ENCODE data around the gene HAO2.

The HAO2 gene

DNA sequence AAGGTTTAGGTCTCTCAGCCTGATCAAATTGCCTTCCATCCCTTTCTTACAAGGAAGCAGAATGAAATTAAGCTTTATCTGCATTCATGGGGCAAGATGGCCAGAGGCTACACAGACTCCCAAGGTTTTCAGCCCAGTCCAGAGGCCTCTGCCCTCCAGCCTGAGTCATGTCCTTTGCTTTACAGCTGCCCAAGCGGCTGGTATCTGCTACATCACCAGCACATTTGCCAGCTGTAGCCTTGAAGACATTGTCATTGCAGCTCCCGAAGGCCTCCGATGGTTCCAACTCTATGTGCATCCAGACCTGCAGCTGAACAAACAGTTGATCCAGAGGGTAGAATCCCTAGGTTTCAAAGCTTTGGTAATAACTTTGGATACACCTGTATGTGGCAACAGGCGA is 16.0 kb downstream of the HAO2 start:
- no peak for DNase-seq

DNA sequence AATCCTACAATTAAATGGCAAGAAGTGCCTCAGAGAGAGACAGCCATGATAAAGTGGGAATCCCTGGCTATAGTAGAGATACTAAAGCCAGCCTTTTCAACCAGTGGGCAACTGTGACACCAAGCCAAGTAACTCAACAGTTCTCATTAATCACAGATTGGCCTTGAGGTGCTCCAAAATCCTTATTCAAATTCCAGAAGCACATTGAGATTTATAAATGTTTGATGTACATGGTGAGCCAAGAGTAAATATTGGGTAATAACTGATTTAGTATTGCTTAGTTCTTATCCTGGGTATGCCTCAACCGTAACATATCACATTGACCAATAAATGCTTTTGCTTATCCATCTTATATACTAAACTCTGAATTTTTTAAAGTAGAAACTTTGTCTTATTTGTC is 17.1 kb downstream of the HAO2 start:
- no peak for DNase-seq

DNA sequence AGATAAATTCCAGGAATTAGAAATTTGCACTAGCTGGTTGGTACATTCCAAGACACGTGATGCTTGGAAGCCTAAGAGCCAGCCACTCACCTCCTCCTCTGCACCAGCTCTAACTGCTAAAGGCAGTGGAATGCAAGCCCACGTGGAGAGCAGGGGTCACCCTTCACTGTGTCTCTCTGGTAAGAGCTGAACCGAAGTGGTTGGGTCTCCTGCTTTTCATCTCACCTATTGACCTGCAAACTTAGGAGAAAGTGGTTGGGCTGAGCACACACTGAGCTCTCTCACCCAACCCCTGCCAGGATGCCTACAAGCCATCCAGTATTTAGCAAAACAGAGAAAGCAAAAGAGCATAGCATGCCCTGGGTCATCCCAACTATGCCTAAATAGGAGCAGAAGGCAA is 19.3 kb downstream of the HAO2 start:
- no peak for DNase-seq

DNA sequence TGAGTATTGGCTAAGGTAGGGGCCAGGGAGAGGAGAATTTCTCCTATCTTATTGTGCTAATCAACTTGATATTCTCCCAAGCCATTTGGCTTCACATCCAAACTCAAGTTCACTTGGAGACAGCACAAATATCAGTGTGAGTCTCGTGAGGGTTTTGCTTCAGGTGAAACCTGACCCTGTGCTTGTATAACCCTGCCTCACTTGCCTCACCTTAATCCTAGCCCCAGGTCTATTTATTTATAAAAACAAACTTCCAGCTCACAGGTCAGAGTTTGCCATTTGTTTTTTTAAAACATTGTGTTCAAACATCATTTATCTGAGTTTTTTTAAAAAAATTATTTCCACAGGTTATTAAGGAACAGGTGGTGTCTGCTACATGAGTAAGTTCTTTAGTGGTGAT is 19.9 kb downstream of the HAO2 start:
- no peak for DNase-seq

DNA sequence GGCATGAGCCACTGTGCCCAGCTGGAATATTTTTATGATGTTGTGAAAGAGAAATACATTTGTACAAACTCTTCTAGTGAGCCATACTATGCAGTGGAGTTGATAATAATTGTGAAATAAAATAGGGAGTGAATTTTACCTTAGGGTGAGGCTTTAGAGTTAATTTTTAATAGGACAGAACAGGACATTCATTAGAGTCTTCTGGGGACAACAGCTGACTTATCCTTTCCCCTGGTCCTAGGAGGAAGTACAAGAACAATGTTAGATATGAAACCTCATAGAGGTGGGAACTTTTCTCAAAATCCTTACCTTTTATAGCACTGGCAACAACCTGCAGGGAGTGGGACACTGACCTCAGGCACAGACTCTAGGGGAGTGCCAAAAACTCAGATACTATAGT is 21.9 kb downstream of the HAO2 start:
- no peak for DNase-seq

DNA sequence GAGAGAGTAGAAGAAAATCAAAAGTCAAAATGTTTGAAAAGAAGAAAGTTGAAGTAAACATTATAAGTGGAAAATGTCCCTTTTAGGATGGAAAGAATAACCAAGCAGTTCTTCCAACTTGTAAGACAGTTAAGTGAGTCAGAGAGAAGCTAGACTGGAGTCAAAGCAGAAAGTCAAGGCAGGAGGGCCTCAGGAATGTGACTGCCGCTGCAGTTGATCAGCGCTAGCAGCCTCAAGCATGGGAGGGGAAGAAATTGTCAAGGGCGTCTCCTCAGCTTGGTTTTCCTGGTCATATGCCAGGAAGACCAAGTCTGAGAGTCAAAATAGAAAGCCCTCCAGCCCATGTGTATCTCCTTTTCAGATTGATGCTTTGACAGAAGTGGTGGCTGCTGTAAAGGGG is 23.2 kb downstream of the HAO2 start:
- DNase-seq = no peak

DNA sequence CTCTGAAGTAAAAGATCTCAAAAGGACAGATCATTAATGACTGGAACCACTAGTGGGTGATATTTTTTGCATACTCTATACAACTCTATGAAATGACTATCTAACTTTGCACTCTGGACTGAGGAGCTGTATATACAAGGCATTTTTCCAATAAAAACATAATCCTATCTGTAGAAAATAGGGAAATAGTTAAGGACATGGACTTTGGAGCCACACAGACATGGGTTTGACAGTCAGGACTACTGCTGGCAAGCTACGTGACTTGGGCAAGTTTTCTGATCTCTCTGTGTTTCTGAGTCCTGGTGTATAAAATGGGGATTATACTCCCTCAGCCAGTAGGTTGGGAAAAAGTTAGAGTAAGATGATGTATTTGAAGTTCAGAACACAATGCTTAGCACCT is 25.5 kb downstream of the HAO2 start:
- DNase-seq = no peak

DNA sequence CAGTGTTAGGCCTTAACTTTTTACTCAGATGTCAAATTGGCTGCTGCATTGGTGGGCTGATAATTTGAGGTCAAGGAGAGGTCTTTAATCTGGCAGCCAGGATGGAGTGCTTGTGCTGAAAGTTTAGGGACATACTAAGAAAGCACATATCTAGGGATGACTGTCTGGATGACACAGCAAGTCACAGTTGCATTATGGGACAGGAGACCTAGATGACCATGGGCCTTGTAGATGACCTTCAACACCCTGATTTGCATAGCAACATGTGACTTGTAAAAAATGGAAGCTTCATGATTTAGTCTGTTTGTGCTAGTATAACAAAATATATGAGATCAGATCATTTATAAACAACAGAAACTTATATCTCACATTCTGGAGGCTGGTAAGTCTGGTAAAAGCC is 28.4 kb downstream of the HAO2 start:
- no peak for DNase-seq

DNA sequence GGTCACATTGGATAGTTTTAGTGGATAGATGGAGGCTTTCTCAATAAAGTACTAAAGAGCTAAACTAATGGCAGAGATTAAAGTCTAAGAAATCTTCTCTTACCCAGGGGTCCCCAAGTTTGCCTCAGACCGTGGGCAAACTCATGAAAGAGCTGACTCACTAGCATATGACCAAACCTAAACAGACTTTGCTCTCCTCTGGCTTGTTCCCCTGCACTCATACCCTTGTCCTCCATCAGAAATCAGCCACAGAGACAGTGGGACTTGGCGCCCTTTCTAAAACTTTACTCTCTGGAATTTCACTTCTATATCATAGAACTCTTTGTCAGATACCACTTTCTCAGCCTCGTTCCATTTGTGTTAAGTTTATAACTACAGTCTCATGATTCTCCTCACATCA is 29.4 kb downstream of the HAO2 start:
- no peak for DNase-seq

DNA sequence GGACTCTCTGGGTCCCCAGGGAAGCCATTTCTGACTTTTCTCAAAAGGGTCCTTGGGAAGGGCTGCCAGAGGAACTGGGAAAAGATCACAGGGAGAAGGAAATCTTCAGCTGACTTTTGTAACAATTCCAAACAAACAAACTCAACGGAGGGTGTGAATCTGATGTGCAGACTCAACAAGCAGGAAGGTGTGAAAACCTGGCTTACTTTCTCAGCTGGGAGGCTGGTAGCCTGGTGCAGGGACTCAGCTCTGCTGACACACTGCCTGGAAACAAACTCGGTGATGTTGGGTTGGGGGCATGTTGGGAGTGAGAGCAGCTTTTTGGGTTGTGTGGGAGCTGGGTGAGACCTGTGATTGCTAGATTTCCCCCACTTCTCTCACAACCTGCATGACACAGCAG is 36.2 kb downstream of the HAO2 start:
- no peak for DNase-seq

DNA sequence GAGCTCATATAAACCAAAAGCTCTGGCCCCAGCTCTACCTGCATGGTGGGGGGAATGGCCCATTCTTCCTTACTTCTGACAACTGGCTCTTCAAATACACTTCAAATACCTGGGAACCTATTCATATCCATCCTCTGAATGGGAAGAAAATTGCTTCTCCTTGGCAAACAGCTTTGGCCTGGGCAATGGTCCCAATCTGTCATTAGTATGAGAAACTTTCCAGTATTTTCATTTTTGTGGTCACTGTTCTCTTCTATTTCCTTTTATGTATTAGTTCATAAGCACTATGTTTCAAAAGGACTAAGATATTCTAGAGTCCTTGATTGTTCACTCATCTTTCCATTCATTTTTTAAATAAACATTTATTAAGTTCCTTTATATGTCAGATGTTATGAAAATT is 41.1 kb downstream of the HAO2 start:
- peak; percentile 4 for DNase-seq

DNA sequence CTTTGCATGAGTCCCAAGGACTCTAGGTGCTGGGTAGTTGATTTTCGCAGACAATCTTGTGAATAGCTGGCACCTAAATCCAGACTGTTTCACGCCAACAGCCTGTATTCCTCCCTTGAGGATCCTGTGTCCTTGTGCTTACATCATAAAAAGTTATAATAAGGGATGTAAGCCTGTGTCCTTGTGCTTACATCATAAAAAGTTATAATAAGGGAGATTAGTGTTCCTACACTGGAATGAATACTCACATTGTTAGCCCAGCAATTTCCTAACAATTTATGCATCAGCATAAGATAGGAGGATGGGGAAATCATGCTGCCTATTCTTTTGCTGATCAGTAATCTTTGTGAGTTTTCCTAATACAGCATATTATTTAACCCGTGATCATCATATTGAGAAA is 42.4 kb downstream of the HAO2 start:
- DNase-seq = no peak

DNA sequence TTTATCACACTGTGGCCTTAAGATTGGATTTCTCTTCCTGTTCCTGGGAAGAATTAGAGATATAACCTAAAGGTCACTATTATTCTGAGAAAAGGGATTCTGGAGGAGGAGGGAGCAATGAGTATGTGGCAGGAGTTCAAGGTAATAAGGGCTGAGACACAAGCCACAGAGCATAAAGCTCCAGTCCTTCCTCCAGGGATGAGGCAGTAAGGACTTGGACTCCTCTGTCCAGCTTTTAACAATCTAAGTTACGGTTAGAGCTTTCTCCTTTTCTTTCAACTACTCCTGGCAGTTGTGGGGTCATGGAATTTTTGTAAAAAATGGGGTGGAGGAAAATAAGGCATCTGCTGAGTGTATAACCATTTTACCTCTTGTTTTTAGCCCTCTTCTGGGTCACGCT is 46.4 kb downstream of the HAO2 start, which contains the start of gene HSD3B2:
Gene HSD3B2 (plus strand): TSS at position 201 of the 400 bp plus-strand sequence. CDS start 270 bp downstream, outside the sequence.
- DNase-seq = no peak

DNA sequence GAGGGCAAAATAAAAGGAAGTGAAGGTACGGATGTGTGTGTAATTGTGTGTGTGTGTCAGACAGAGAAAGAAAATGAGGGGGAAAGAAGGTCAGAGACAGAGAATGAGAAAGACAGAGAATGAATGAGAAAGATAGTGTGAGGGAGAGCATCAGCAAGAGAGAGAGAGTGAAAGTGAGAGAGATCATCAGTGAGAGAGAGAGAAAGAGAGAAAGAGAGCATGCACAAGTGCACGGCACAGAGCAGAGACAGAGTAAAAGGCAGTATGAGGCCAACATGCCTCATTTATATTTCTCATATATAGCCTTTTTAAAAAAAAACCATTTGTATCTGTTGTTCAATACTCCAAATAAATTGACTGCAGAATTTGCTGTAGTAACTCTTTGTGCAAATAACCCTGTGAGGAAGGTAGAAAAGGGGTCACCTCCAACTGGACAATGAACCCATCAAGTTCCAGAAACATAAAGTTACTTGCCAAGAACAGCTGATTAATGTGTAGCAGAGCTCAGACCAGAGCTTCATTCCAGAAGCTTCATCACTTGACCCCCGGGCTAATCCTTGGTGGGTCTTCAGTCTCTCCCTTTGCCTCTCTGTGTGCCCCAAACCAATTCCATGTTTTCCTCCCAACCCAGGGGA is 47.5 kb downstream of the HAO2 start:
- no peak for DNase-seq

DNA sequence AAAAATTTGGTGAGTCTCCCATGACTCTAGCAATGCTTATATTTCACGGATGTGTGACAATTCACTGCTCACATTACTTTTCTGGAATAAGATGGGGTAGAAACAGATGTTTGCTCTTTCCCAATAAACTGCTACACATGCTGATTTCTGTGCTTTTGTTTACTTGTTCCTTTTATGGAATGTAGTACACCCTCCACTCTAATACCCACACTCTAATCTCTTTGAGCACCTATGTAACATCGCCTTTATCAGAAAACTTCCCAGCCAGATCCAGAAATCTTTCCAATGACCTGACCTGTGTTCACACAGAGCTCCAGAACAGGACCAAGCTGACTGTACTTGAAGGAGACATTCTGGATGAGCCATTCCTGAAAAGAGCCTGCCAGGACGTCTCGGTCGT is 50.5 kb downstream of the HAO2 start:
- no peak for DNase-seq

DNA sequence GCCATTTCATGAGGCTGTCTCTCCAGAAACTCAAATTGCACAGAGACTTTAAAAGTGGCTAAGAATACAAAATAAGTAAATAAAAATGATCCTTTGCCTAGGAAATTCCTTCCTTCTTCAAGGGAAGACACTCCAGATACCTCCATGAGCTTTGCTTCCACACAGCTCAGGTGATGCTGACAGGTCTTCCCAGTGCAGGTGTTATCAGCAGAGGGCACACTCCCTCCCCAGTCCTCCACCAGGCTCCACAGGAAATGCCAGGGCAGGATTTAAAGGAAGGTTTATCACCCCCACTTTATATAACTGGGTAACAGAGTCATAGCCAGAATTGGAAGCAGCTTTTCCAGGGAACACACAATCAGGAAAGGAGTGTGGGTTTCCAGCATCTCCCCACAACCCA is 52.1 kb downstream of the HAO2 start:
- DNase-seq = no peak

DNA sequence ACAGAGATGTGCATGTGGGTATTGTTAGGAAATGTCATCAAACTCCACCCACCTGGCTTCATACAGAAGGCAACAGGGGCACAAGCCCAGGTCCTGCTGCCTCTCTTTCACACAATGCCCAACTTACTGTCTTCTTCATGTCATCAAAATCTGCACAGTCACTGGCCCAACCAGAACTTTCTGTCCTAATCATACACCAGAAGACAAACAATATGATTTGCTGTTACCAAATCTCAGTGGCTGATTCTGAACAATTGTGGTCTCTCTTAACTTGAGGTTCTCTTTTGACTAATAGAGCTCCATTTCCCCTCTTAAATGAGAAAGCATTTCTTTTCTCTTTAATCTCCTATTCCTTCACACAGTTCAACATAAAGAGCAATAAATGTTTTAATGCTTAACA is 54.0 kb downstream of the HAO2 start:
- DNase-seq = no peak

DNA sequence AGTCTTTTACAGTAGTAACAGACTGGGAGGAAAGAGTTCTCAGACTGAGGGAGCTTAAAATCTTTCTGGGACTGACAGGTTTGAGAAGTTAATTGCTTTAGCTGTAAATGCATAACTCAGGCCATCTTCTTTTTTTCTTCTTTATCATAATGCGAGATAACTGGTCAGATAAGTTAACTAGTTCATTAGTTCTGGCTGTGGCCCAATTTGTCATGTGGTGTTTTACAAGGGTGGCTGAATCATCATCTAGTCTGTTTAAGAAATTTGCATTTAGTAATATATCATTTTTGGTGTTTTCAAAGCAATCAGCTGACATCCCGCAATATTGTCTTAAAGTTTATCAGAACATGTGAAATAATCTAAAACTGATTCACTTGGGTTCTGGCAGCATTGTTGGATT is 60.4 kb downstream of the HAO2 start:
- DNase-seq = no peak

DNA sequence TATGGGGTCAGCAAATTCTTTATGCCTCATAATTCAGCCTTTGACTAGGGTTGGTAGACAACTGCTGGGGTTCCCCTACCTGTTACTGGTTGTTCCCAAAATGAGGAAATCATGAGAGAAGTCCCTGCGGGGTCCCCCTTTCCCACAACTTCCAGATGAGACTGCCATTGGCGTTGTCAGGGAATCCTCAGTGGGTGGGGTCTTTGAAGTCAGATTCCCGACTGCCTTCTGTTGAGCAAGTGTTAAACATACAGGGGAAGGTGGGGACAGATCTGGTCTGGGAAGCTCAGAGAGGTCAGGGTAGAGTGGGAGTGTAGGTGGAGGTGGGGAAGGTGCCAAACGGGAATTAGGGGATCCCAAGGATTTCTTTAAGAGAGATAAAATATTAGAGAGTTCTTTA is 61.1 kb downstream of the HAO2 start:
- DNase-seq = no peak

DNA sequence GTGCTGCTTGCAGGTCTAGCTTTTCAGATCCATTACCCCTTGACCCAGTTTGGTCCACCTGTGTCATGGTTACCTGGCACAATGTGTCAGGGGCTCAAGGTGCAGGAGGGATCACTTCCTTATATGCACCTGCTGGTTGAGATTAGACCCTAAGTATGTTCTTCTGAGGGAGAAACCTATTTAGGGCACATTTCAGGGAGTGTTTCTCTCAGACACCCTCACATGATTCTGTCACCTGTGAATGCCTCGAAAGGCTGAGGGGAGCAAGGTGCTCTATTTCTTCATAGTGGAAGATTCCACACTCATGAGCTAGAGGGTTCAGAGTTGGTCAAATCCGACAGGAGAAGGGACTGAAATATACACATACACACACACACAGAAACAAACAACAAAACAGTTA is 61.9 kb downstream of the HAO2 start:
- no peak for DNase-seq

DNA sequence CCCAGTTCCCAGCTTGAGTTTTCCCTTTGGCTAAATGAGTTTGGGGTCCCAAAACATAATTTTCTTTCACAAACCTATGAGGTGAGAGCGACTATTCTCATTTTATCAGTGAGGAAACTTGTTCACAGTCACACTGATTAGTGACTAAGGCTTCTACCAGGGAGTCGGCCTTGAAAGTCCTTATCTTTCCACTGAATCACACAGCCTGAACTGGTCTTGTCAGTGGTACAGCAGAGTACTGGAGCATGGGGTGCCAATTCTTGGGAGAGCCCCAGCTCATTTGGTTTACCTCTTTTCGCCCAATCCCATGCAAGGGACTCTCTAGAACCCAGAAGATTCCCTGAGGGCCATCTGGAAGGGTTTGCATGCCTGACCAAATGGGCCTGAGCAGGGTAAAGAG is 63.3 kb downstream of the HAO2 start:
- DNase-seq = no peak

DNA sequence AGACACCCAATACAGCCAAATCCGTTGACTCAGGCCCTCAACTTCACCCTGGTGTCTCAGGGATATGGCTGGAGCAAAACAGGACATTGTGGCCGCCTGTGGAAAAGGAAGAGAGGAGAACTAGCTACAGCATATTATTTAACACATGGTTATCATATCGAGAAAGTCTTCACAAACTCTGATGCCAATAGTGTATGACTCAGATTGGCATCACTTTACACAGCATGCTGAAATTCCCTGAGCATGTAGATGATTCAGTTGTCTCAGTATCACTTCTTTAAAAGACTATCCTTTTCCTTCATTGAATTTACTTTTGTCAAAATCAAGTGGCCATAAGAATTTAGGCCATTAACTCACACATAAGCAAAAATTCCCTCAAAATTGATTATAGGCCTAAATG is 66.5 kb downstream of the HAO2 start:
- no peak for DNase-seq

DNA sequence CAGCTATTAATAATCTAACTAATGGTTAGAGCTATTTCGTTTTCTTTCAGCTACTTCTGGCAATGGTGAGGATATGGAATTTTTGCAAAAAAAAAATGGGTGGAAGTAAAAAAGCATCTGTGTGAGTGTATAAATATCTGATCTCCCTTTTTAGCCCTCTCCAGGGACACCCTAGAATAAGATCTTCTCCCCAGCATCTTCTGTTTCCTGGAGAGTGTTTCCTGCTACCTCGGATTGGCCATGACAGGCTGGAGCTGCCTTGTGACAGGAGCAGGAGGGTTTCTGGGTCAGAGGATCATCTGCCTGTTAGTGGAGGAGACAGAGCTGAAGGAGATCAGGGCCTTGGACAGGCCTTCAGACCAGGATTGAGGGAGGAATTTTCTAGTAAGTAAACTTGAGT is 70.2 kb downstream of the HAO2 start:
- no peak for DNase-seq

DNA sequence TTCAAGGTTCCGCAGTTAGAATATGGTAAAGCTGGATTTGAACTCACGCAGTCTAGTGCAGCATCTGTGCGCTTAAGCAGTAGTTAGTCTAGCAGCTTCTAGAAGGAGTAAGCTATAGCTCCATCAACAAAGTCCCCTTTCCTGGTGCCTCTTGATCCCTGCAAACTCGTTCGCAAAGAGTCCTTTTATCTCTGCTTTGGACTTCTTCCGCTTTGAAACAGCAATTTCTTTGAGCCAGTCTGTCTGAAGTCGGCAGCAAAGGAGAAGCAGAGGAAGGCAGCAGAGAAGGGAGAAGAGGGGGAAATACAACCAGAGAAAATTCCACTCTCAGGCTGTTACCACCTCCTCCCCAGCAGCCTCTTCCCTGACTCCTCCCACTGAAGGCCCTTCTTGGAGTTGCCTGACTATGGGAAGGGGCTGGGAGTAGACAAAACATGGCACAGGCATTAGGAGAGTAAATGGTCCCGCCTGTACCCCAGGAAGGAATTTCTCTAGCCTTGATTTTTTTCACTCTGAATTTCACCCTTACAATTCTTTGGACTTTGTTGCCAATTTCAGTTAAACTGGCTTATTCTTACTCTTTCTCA is 72.2 kb downstream of the HAO2 start:
- no peak for DNase-seq

DNA sequence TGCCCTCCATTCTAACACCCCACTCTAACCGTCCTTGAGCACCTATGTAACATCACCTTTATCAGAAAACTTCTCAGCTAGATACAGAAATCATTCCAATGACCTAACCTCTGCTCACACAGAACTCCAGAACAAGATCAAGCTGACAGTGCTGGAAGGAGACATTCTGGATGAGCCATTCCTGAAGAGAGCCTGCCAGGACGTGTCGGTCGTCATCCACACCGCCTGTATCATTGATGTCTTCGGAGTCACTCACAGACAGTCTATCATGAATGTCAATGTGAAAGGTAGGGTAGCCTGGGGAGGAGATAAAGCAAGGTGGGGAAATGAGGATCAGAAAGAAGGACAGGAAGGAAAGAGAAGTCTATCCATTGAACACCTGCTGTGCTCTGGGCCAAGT is 74.2 kb downstream of the HAO2 start:
- no peak for DNase-seq

Measured in DMS79 (cell line).